ENCODE results near the gene PPFIBP2. TPM values are rescaled to one million over a fixed set of nuclear protein-coding genes. Genes with fewer than 3 reads are reported as not detected.

The PPFIBP2 gene
- total RNA-seq, 1 experiment from 2014 or later = 3.5 TPM

DNA sequence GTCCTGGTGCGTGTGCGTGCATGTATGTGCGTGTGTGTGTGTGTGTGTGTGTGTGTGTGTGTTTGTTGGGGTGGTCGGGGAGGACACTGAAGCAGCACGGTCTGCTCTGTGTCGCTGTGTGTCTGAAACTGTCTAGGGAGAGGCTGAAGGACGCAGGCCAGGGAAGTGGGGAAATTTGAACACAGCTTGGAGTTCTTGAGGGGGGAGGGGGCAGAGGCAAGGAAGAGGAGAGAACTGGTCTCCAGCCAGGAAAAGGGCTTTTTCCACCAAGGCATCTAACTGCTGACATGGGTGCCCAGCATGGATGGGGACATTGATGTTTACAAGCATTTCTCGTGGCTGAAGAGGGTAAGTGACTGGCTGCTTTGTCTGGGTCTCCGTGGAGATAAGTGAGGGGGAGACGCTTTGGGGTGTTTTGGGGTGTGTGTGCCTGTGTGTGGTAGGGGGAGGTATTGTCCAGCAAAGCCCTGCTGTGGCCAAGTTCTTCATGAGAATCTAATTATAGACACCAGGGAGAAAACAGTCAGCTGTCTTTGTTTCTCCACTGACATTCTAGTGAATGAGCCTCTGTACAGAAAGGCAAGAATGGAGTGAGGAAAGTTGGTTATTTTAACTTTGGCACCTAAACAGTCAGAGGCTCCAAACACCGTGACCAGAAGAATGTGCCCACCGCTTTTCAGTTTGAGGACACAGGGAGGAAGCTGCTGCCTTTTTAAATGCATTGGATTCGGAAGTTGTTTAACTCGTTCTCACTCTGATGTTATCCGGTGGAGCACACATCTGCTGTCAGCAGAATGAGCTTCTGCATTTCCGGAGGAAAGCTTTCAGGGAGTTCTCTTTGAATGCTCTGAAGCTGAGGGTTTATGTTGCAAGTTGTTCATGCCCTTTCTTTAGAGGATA lies 63.7 kb downstream of the PPFIBP2 start:
- DNase-seq (ENCODE audit: low spot score) = no peak

DNA sequence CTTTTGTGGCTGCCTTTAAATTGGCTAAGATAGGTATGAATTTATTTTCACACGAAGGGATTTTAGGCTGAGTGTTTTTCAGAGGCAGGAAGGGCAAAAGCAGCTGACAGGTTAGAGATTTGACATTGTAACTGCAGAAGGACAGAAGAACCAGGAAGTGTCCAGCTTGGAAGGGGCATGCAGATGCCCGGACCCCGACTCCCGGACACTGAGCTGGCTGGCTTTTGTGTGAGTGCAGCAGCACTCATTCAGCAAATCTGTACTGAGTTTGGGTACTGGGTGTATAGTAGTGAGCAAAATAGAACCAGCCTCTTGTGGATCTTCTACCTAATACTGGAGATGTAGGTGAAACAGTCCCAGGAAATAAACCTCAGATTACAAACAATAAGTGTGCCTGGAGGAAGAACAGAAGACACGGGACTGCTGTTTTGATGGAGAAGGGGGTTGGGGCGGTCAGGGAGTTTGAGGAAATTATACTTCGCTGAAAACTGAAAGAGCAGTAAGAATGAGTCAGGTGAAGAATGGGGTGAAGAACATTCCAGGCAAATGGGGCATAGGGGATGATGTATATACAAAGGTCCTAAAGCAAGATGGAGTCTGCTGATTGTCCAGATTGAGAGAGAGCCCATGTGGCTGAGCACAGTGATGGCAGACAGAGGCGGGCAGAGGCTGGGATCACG lies 64.6 kb downstream of the PPFIBP2 start:
- DNase-seq (ENCODE audit: low spot score) = no peak

DNA sequence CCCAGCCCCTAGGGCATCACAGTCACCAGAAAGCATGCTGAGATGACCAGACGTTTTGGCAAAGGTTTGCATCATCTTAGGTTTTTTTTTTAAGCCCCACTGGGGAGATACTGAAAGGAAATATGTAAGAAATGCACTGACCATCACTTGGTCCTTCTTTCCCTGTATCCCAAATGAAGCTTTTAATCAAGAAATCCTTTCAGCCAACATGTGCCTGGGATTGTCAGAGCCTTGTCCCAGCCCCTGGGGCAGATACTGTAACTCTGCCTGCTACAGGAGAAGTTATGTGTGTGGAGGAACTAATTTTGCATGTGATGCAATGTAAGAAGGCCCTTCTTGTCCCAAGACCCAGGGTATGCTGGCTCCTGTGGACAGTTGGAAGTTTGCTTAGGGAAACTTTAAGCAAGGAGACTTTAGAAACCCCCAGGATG lies 65.6 kb downstream of the PPFIBP2 start:
- DNase-seq (ENCODE audit: low spot score) = no peak

DNA sequence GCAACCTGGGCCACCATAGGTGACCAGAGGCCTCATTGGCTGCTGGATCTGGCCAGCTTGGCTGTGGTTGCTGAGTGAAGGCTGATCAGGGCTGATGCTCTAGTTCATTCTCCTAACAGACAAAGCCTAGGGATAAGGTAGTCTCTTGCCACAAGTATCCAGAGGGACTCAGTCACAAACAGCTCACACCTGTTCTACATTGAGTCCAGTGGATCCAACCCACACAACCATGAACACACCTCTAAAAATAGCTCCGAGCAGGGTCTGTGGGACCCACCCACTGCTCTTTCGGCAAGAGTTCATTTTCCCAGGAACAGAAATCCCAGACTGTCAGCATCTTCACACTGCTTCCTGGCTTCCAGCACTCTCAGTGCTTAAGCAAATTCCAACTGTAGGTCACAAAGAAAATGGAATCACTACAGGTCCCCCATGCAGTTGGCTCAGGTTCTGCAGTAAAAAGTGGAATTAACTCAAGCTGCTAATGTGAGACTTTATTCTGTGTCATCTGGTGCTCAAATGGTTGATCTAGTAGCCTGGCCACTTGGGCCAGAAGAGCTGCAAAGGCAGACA lies 67.3 kb downstream of the PPFIBP2 start:
- no peak for DNase-seq (ENCODE audit: low spot score)

DNA sequence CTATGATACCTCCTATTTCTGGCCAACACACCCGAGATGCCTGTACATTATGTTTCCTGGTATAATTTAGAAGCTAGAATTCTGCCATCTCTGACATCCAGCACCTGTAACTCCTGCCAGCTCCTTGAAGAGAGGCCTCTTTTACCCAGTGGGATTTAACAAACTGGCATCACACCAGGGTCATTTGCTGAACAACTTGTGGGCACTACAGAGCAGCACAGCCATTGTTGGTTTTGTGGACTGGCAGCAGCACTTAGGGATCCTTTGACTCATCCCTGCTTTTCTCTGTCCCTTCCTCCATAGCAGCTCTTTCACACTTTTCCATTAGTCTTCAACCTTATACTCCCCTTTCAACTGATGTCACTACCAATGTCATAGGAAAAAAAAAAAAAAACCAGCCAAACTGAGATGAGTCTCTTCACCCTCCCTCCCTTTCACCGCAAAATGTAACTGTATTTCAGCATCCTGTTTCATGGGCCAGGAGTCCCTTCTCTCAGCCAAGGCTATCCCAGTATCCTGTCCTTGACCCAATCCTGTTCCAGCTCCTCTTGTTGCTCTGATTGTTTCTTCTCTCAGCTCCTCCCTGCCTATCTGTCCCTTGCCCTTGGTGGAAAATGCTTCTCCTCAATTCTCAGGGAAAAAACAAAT lies 68.7 kb downstream of the PPFIBP2 start:
- DNase-seq (ENCODE audit: low spot score) = no peak

DNA sequence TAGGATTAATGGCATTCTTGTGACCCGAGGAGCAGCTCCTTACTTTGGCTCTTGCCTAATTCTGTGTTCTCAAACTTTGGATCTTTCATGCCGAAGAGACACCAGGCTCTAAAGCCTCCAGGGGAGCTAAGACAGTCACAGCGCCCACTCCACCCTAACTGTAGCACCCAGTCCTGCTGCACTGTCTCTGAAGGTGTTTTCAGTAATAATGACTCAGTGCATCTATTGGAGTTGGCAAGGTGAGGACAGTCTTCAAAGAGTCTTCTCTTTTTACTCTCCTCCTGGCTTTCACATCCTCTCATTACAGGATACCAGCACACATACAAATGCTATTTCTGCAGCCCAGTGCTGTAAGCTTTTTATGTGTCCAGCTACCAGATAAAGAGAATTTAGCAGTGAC lies 69.4 kb downstream of the PPFIBP2 start:
- DNase-seq (ENCODE audit: low spot score) = no peak

DNA sequence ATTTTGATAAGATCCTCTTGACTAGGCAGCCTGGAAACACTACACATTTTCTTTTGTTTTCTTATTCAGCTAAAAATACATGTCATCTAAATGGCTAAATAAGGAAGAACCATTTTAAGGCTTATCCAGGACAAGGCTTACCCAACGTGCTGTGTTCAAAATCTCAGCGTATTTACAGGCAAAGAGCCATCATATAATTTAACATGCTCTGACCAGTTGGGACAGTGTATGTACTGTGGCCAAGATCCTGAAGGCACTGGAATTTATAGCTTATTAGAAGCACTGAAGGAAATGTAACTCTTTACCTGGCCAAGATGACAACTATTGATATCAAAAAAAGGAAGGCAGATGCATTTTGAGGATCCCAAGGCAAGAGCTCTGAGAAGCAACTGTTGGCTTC lies 71.1 kb downstream of the PPFIBP2 start:
- no peak for DNase-seq (ENCODE audit: low spot score)

DNA sequence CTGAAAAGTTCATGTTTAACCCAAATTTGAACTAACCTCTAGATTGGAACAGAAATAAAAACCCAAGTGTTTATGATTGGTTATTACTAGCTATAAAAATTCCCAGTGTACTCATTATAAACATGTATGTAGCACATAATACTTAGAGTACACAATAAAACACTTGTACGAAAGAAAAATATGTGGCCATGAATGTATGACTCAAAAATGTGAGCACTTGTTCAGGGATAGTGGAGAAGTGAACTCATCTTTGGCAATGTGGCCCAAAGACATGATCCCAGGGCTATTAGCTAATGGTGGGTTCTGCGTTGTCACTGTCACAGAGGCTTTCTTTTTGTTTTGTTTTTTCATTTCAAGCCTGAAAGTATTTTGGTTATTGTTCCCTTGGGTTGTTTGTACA lies 72.0 kb downstream of the PPFIBP2 start:
- DNase-seq (ENCODE audit: low spot score) = no peak

DNA sequence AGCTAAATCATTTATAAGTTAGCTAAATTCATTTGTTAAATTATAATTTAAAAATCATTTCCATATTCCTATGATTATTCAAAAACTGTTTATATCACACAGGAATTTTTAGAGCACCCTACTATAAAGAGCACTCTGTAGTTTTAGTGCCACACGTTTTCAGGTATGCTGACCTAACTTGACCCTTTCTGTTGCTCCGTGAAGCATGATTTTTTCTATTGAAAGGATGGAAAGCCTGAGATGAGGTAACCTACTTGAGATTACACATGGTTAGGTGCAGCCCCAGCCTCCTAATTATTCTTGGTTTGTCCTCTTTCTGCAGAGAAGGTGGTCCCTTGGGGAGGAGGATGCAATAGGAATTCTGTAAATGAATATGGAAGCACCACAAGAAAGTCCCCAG lies 72.6 kb downstream of the PPFIBP2 start:
- DNase-seq (ENCODE audit: low spot score) = no peak

DNA sequence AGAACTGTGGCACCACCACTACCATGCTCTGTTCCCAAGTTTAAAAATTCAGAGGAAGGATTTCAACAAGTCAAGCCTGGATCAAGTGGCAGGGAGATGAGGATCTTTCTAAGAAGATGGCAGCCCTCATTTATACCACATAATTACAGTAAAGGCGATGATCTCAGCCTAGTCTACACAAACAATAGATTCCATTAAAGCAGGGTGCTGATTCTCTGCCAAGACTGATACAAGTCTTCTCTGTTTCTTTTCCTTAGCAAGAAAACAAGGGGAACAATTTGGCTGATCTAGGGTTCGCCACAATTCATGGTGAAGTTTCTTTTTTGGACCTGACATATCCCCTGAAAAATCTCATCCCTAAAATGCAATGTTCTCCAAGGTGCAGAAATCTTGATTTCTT lies 73.9 kb downstream of the PPFIBP2 start:
- no peak for DNase-seq (ENCODE audit: low spot score)

DNA sequence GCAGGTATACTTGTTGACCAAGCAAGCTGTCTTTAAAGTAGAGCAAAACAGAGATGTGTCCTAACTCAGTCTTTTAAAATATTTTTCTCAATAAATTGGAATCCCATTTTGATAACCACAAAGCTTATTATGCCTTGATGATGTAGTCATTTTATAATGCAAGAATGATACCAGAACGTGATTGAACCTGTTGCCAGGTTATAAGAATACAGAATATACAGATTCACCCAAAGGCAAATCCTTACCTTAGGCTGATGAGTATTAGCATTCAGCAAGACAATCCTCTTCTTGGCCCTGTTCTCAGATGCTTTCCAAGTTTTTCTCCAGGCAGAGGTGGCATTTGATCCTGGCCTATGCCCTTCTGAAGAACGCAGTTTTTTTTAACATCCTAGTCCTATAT lies 76.1 kb downstream of the PPFIBP2 start:
- no peak for DNase-seq (ENCODE audit: low spot score)

DNA sequence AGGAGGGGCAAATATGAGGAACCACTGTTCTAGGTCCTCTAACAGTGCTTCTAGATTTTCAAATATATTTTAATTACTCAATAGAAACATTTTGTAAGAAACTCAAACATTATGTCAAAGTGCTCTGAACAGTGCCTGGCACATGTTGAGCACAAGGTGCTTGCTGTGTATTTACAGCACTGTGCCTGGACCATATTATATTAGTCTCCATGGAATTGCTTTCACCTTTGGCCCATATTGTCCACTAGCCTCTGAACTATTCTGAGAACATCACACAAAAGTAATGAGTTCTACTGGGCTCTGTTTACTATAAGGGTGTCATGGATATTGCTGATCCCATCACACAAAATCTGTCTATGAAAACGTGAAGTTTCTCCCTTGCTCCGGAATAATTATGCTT lies 76.7 kb downstream of the PPFIBP2 start:
- DNase-seq (ENCODE audit: low spot score) = no peak

DNA sequence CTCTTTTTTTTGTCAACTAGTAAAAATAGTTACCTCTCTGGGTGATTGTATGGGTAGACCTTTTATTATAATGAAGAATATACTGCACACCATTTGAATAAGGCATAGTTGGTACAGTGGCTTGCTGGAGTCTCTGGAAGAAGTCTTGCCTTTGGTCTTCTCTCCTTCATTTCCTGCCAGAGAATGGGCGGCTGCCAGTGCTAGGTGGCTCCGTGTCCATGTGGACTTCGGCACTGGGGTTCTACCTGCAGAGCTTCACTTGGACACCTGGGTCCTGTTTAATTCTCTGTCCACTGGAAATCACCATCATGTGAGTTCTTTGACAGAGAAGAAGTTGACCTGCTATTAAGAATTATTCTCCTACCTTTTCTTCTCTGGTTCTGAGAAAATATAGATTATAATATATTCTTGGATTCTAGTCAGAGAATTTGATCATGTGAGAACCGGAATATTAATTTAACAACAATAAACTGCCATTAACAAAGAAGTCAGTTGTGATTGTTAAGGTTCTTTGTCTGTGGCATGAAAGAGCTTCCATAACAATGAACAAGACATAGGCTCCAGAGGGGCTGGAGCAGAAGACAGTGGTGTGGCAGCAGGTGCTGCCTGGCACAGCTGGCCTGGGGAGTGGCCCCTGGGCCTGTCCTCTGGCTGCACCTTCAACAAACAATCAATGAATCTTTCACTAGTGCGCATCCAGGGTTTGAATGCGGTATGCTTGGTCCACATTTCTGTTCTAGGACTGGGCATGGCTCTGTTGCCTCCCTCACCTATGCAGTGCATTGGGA lies 77.5 kb downstream of the PPFIBP2 start:
- DNase-seq (ENCODE audit: low spot score) = no peak

DNA sequence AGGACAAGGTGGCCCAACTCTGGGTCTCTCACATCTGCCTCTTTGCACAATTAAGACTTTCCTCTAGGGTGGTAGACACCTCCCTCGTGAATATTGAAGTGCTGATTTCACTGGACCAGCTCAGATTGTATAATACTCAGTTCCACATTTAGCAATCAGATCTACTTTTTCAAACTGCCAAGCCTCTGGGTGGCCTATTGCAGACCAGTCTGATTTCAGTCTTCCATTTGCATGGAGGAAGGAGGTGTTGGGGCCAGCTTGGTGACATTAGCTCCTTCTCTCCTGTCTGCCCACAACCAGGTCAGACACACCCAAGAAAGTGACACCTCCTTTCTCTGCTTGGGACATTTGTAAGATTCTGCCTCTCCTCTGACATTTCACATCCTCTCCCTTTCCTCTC lies 78.2 kb downstream of the PPFIBP2 start:
- no peak for DNase-seq (ENCODE audit: low spot score)

DNA sequence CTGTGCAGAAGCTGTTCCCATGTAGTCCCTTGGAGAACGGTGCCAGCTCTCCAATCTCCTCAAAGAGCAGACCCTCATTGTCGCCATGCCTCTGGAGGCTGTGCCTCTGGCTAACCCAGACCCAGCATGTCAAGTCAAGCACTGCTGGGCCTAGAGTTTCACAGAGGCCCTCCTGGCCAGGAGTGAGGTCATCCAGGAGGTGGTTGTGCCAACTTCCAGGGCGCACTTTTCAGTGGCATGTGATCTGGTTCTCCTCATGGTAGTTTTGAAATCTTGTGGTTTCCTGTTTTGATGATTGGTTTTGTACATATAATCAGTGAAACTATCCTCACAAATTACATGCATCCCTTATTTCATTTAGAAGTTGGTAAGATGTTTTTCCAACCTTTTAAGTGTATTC lies 78.9 kb downstream of the PPFIBP2 start:
- peak; percentile 85 for DNase-seq (ENCODE audit: low spot score)

DNA sequence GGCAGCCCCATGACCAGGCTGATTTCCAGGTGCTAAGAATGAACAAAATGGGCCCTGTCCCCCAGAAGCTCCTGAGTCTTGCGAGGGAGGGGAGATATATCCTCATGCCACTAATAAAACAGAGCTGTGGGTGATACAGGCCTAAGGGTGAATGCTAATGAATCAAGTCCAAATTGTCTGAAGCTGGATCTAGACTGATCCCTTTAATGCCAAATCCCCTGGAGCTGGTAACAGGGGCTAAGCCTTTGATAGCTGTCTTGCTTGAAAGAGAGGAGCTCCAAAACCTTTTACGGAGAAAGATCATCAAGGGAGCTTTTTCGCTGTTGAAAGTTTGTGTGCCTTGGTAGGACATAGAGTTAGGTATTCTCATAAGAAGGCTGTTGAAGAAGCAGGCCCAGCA lies 79.7 kb downstream of the PPFIBP2 start:
- no peak for DNase-seq (ENCODE audit: low spot score)

DNA sequence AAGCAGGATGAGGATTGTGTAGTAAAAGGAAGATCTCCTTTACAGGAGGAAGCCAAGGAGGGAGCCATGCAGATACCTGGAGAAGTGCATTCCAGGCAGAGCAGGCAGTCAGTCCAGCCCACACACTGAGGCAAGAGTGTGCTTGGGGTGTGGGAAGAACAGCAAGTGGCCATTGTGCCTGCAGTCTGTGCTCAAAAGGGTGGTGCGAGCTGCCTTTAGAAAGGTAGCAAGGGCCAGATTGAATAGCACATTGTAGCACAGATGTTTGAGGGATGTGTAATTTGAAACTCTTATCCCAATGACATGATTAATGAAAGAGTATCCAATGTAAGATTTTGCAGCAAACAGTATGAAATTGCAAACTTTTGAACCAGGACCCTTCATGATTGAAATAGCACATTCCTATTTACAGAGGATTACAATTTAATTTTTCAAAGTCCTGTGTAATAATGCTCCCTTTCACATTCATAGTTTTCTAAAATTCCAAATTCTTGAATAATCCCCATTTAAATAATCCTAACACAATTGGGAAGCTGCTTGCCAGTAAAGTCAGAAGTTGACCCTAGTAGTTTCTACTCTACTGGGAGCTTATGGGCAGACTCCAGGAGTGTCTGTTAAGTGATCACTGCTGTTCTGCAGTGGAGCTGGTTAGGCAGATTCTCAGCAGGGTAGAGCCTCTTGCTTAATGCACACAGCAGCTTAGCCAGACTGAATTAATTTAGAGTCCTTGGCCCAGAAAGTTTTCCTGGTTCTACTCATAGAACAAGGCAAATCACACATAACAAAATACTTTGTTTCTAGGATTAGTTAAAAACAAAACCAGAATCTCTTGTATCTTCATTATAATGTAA lies 81.4 kb downstream of the PPFIBP2 start:
- DNase-seq (ENCODE audit: low spot score) = no peak

DNA sequence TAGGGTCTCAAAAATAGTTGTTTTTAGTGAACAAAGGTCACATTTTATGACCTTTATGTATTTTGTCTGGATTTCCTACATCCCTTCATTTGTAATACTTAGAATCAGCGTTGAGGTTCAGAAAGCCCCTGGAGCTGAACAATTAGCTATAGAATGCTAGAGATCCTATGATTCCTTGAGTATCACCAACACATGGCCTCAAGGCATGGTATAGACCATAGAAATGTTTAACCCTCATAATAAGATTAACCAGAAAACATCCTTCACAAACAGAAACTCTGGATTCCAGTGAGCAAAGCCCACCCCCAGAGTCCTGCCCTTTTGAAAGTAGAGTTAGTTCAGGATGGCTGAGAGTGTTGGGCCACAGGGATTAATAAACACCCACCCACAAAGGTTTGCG lies 82.2 kb downstream of the PPFIBP2 start:
- DNase-seq (ENCODE audit: low spot score) = no peak

DNA sequence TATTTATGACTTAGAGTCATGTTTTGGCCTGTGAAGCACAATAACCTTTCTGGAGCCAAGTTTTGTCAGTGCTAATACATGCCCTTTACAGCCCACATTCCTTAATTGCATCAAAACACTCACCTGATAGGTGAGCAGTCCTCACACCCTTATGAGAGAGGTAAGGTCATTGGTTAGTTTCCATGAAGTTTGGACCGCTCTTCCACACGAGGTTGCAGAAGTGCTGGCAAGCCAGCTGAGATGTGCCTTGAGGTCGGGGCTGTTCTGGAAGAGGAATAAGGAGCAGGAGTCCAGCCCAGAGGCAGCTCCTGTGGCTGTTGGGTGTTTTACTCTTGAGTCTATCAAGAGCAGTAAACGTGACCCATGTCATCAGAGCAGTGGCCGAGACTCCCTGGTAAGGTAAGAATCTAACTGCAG lies 83.2 kb downstream of the PPFIBP2 start:
- no peak for DNase-seq (ENCODE audit: low spot score)

DNA sequence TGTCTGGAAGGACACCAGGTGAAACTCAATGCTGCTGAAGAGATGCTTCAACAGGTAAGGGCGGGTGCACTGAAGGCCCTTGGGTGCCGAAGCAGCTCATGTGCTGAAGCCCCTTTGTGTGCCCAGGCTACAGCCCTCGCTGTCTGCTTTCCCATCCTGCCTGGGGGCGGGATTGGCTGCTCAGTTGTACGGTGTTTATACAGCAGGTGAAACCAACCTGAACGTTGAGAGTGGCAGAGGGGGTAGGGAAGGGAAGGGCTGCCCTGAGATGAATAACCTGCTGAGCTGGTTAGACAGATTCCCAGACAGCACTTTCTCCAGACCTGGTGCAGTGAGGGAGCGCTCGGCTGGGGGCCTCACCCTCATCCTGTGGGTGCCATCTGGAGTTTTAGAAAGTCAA lies 83.8 kb downstream of the PPFIBP2 start:
- no peak for DNase-seq (ENCODE audit: low spot score)

DNA sequence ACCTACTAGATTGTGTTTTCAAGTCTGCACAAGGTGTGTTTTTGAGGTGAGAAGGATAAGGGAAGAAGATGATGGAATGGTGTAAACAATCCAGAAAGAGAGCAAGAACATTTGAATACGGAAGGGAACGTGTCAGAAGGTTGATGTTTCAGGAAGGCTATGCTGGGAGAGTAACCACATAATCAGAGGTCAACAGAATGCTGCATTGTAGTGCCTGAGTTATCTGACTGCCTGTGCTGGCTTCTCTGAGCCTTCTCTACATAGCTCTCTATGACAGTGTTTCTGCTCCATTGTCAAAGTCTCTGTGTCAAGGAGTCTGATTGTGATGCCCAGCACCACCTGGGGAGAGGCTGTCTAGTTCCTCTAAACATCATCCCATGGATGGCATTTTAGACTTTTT lies 85.4 kb downstream of the PPFIBP2 start:
- no peak for DNase-seq (ENCODE audit: low spot score)

Data from H4 (cell line).